Gastroesophageal sphincter (tissue), 4 donors: ENCODE data around the gene AMDHD1. TPM values are rescaled to one million over a fixed set of nuclear protein-coding genes. Genes with fewer than 3 reads are reported as not detected.

Experiments
- ATAC-seq: fragments of 150-250 bp; one replicate; pipeline ENCODE4 v1.9.1; 2016; ENCODE audit warnings: mild to moderate bottlenecking, moderate library complexity
- H3K27ac ChIP-seq, 4 donors: fragments of 200-600 bp; sonication (generic) in 3 of 4; 1 replicate in 3 of 4; 2 replicates in 1 of 4; pipeline ENCODE4 v1.5.1; 2016 to 2019
- H3K27me3 ChIP-seq: fragments of 200-600 bp; sonication (generic); one replicate; pipeline ENCODE4 v1.5.1; 2019
- H3K36me3 ChIP-seq, 2 donors: fragments of 200-600 bp; sonication (generic); one replicate each; pipeline ENCODE4 v1.5.1; 2019; ENCODE audit warnings: control low read depth in 1 of 2
- H3K4me1 ChIP-seq, 3 donors: fragments of 200-600 bp; sonication (generic); 1 replicate in 2 of 3; 2 replicates in 1 of 3; pipeline ENCODE4 v1.5.1; 2016 to 2019; ENCODE audit warnings: control low read depth in 2 of 3
- H3K4me3 ChIP-seq, 2 donors: fragments of 200-600 bp; sonication (generic); one replicate each; pipeline ENCODE4 v1.5.1; 2019; ENCODE audit warnings: mild to moderate bottlenecking in 1 of 2, moderate library complexity in 1 of 2
- H3K9me3 ChIP-seq, 3 donors: fragments of 200-600 bp; sonication (generic); one replicate each; pipeline ENCODE4 v1.5.1; 2017 to 2019; ENCODE audit warnings: control low read depth in 2 of 3
- CTCF ChIP-seq, 4 experiments: fragments of 200-600 bp in 2 of 4; fragments of 450-650 bp in 2 of 4; sonication (generic) in 1 of 4; IDR thresholded peaks; one replicate each; pipeline ENCODE4 v1.5.1; 2017 to 2019; ENCODE audit warnings: antibody characterized with exemption in 4 of 4, mild to moderate bottlenecking in 2 of 4, moderate library complexity in 2 of 4
- EP300 ChIP-seq: sonication (generic); formaldehyde crosslinking; IDR thresholded peaks from one replicate; pipeline ENCODE4 v1.6.1; 2017; ENCODE audit warnings: antibody characterized with exemption, mild to moderate bottlenecking
- POLR2A ChIP-seq, 2 donors: fragments of 450-650 bp; IDR thresholded peaks; one replicate each; pipeline ENCODE4 v1.6.1; 2017; ENCODE audit warnings: antibody characterized with exemption in 2 of 2, mild to moderate bottlenecking in 2 of 2, moderate library complexity in 1 of 2
- POLR2AphosphoS5 ChIP-seq: sonication (generic); formaldehyde crosslinking; IDR thresholded peaks from one replicate; pipeline ENCODE4 v1.6.1; 2017; ENCODE audit warnings: antibody characterized with exemption
- WGBS, 2 donors: methylation state at CpG; one replicate each; pipeline ENCODE4 v1.1.5; 2018; ENCODE audit warnings: low coverage in 1 of 2; 5-methylcytosine and 5-hydroxymethylcytosine counted together
- total RNA-seq, 4 donors: library from RNA; depleted of rRNA; stranded (reverse); fragments of >200 nt; gene quantifications; one replicate each; pipeline ENCODE4 v1.1.0, GENCODE V29; 2016

The AMDHD1 gene
- total RNA-seq, 4 donors from 2014 or later: 0.40 to 1.8 (median 1.0) TPM; not detected in 1

- WGBS, 2 donors: 78 to 92% methylated on average over 2 to 3 of the region's 3 CpGs
- no peaks in the 10 kb centered on the region for H3K4me1 ChIP-seq
- H3K4me3 ChIP-seq: no peak overlapping the region
- ATAC-seq: no peak
- H3K27me3 ChIP-seq: no peaks in the 10 kb centered on the region
- TF ChIP-seq POLR2AphosphoS5: no peak
- no peak for TF ChIP-seq CTCF (IDR thresholded peaks at IDR 0.05)
- H3K9me3 ChIP-seq: no peaks in the 10 kb centered on the region
- H3K36me3 ChIP-seq: no peaks in the 10 kb centered on the region
- no peak overlapping the region for H3K27ac ChIP-seq
Measured at GRCh38 chr12:95978774-95979173, 35.6 kb downstream of the AMDHD1 start.

- TF ChIP-seq POLR2A (IDR thresholded peaks at IDR 0.05) (no peak), EP300 (no peak), POLR2AphosphoS5 (no peak)
- Histone ChIP-seq H3K9me3 (no peaks in the 10 kb centered on the region), H3K27ac (no peak overlapping the region), H3K4me1 (no peaks in the 10 kb centered on the region), H3K36me3 (no peaks in the 10 kb centered on the region), H3K27me3 (no peaks in the 10 kb centered on the region), H3K4me3 (no peak overlapping the region)
- WGBS, 2 donors: 86 to 88% methylated on average over 2 to 5 of the region's 5 CpGs
- no peak for ATAC-seq
Measured at GRCh38 chr12:95980437-95980836, 37.3 kb downstream of the AMDHD1 start.

GRCh38 chr12:95982602-95983001, 39.5 kb downstream of the AMDHD1 start:
- no peak for ATAC-seq
- no peak for TF ChIP-seq EP300
- no peak for TF ChIP-seq CTCF (IDR thresholded peaks at IDR 0.05)
- no peak for TF ChIP-seq POLR2A (IDR thresholded peaks at IDR 0.05)
- no peak for TF ChIP-seq POLR2AphosphoS5
- Histone ChIP-seq H3K4me1 (no peaks in the 10 kb centered on the region), H3K27me3 (no peaks in the 10 kb centered on the region), H3K36me3 (no peaks in the 10 kb centered on the region), H3K27ac (no peak overlapping the region), H3K9me3 (no peaks in the 10 kb centered on the region), H3K4me3 (no peak overlapping the region)
- 70% methylated on average over 1 of the region's 1 CpG; no CpG with 5 or more reads in 1 of the 2 donors for WGBS, 2 donors

- Histone ChIP-seq H3K27me3 (no peaks in the 10 kb centered on the region), H3K27ac (no peak overlapping the region), H3K4me3 (no peak overlapping the region), H3K4me1 (no peaks in the 10 kb centered on the region), H3K36me3 (no peaks in the 10 kb centered on the region), H3K9me3 (no peaks in the 10 kb centered on the region)
- TF ChIP-seq EP300 (no peak), CTCF (IDR thresholded peaks at IDR 0.05) (no peak), POLR2AphosphoS5 (no peak)
- 82 to 100% methylated on average over 1 of the region's 1 CpG for WGBS, 2 donors
- no peak for ATAC-seq
Measured at GRCh38 chr12:95984682-95985081, 41.6 kb downstream of the AMDHD1 start.

GRCh38 chr12:95986635-95987570, 43.8 kb downstream of the AMDHD1 start:
- TF ChIP-seq POLR2A (IDR thresholded peaks at IDR 0.05) (no peak), POLR2AphosphoS5 (no peak), CTCF (IDR thresholded peaks at IDR 0.05) (no peak), EP300 (no peak)
- H3K4me3 ChIP-seq: no peak overlapping the region
- H3K36me3 ChIP-seq: no peaks in the 10 kb centered on the region
- H3K4me1 ChIP-seq: no peaks in the 10 kb centered on the region
- H3K27ac ChIP-seq: no peak overlapping the region
- ATAC-seq: no peak
- 55 to 60% methylated on average over 11 to 12 of the region's 14 CpGs for WGBS, 2 donors
- no peaks in the 10 kb centered on the region for H3K9me3 ChIP-seq
- no peaks in the 10 kb centered on the region for H3K27me3 ChIP-seq
